Stimulated activated CD8-positive, alpha-beta memory T cell treated with anti-CD3 and anti-CD28 coated beads, Interleukin-4, amount 100 ng/mL, for 4 hours (primary cell): ENCODE data around the gene GFY.

Experiments used
- DNase-seq, 2 donors: peaks; one replicate each; pipeline ENCODE4 v3.0.0-alpha.2; 2020; ENCODE audit warnings: low read depth in 2 of 2, low spot score in 1 of 2

GFY gene

DNA sequence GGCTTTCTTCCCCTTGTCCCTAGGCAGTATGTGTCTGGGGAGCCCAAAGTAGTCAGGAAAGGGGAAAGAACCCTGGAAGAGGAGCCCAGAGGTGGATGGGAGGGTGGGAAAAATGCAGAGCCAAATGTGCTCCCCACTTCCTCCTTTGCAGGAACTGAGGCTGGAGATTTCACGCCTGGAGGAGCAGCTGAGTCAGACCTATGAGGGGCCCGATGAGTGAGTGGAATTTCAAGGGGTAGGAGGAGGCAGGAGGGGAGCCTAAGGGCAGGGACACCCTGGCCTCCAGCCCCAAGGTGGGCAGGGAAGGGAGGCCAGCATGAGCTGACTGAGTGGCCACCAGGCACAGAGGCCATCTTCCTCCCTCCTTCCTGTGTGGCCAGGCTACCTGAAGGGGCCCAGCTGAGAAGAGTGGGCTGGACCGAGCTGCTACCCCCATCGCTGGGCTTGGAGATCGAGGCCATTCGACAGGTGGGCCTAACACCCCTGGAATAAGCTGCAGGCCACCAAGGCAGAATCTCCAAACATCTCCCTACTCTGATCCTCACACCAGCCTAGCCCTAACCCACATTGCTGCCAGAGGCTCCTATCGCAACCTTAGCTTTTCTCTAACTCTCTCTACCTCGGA lies 16.3 kb upstream of the GFY start:
- no peak for DNase-seq

- DNase-seq: no peak
These were observed 15.7 kb upstream of the GFY start for GRCh38 chr19:49409441-49410029.

DNA sequence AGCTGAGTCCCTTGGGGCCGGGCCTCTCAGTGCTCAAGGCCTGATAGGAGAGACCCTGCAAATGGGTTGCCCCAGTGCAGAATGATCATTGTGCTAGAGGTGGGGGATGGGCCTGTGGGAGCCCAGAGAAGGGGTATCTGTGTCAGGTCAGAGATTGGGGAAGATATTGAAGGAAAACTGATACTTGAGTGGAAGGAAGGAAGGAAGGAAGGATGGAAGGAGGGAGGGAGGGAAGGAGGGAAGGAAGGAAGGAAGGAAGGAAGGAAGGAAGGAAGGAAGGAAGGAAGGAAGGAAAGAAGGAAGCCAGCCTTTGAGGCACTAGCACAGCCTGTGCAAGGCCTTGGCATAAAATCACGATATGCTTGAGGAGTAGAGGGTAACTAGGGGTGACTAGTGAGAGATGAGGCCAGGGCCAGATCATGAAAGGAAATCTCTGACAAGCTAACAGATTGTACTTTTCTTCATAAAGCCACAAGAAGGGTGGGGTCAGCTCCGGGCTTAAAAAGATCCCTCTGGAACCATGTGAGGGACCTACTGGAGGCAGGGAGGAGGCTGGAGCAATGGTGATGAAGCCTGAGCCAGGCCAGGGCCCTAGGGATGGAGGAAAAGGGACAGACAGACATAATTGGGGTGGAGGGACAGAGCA lies 13.4 kb upstream of the GFY start:
- no peak for DNase-seq

DNA sequence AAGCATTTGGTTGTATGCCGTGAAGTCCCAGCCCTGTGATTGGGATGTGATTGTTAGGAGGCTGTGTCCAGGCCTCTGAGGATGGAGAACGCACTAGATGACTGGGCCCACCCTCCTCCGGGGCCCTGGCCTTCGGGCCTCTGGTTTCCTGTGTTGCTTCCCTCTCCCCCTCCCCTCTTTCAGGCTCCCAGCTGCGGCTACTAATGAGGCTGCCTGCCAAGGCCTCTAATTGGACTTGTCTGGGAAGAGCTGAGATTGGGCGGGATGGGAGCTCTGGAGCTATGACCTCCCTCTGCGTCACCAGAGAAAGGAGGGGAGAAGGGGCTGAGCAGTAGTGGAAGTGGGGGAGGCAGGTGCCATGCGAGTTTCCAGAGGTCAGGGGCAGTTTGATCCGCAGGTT lies 11.8 kb upstream of the GFY start:
- no peak for DNase-seq

DNA sequence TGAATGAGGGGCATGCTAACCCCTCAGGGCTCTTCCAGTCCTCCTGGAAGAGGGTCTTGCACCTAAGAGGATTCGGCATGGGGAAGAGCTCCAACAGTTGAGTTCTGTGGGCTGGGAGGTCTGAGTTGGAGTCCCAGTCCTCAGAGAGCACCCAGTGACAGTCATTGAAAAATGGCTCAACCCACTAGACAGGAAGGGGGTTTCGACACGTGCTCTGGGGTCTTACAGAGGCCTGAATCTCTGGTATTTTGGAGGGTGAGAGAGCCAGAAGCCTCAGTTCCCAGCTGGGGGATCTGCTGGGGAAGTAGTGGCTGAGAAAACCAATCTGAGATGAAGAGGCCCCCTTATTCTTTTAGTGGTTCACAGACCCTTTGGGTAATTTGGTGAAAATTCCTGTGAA lies 10.9 kb upstream of the GFY start:
- no peak for DNase-seq

GRCh38 chr19:49415102-49415809 lies 9.9 kb upstream of the GFY start:
- no peak for DNase-seq

- no peak for DNase-seq
These were observed 9.4 kb upstream of the GFY start for GRCh38 chr19:49415810-49416200.

DNA sequence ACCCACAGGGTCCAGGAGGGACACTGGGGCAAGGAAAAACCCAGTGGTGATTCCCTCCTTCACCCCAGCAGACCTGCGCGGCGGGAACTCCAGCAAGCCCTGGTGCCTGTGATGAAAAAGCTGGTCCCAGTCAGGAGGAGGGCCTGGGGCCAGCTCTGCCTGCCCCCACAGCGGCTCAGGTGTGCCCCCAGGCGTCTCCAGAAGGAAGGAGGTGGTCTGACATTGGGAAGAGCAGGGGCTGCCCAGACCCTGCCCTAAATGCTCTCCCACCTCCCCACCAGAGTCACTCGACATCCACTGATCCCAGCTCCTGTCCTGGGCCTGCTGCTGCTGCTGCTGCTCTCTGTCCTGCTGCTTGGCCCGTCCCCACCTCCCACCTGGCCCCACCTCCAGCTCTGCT lies 8.1 kb upstream of the GFY start:
- DNase-seq: no peak

DNA sequence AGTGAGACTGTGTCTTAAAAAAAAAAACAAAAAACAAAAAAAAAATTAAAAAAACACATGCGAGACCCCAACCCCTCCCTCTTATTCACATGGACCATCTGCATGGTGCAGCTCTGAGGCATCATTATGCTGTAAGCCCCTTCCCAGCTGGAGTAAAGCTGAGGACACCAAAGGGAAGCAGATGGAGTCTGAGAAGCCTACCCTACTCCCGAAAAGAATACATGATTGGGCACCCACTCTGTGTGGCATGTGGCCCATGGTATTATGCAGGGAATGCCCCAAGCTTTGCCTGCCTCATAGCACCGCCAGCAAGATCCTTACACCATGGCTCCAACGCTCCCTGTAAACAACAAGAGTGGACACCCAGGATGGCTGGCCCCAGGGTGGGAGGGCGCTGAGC lies 6.7 kb upstream of the GFY start:
- DNase-seq: no peak

DNA sequence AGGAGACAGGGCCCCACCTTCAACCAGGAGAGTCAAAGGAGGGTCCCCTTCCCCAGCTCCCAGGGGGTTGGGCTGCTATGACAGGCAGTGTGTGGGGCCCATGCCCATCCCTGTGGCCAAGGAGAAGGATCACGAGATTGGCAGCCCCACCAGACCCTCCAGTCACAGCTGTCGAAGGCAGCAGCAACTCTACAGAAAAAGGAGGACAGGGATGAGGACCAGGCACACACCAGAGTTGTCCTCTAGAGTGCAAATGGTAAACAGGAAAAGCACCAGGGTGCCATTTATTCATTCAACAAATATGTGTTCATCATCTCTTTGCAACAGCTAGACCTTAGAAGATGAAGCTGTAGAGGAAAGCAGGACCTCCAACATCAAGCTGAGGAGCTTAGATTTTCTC lies 6.0 kb upstream of the GFY start:
- DNase-seq: no peak

GRCh38 chr19:49420227-49420626 lies 5.0 kb upstream of the GFY start:
- DNase-seq: no peak

DNA sequence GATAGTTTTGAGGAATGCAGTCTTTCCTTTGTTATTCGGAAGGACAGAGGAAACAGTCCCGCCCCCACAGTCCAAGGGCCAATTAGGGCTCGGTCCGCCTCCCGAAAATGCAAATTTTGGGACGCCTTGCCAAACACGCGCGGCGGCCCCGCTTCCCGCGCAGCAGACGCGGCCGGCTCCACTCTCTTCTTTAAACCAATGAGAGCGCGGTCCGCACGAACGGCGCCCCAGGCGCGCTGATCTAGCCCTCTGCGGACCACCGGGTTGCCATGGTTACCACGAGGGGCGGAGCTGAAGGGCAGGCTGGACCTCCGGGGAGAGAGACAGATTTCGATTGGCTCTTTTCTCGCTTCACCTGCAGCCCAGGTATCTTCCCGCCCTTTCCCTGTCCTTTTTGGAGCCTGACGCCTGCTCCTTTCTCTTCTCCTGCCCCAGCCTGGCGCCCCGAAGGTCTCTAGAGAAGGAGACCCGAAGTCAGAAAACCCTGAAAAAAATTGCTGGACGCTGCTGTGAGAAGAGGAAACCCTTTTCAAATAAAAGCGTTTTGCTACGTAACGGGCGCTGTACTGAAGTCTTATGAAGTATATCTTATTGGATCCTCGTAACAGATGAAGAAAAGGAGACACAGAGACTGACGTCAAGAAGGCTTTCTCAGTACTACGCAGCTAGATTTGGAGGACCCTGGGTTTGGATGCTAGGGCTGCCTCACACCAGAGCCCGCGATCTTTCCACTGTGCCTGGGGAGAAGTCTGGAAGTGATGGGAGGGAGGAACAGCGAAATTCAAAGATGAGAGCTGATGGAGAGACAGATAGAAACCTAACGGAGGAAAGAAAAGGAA lies 3.9 kb upstream of the GFY start:
- no peak for DNase-seq

DNA sequence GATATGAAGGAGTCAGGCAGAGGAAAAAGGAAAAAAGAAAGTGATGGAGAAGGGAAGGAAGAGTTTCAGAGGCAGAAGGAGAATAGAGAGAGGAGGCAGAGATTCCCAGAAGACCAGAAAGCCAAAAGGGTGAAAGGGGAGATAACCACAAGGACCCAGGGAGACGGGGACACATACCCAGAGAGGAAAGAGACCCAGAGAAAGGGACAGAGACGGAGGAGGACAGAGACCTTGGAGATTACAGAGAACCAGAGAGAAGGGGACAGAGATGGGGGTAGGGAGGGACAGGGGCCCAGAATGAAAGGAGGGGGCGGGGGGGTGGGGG lies 3.3 kb upstream of the GFY start:
- DNase-seq: no peak

GRCh38 chr19:49422407-49423070 lies 2.6 kb upstream of the GFY start:
- DNase-seq: no peak

- no peak for DNase-seq
These were observed 1.9 kb upstream of the GFY start, which contains the start of gene PTH2 for GRCh38 chr19:49423071-49423984. Gene PTH2, minus strand, starts transcription at chr19:49423441. Its CDS starts 102 bp downstream, at chr19:49423339.

- no peak for DNase-seq
These were observed 1.2 kb upstream of the GFY start for GRCh38 chr19:49423985-49424303.

- DNase-seq: no peak
These were observed 869 bp downstream of the GFY start for GRCh38 chr19:49425922-49426592.

DNA sequence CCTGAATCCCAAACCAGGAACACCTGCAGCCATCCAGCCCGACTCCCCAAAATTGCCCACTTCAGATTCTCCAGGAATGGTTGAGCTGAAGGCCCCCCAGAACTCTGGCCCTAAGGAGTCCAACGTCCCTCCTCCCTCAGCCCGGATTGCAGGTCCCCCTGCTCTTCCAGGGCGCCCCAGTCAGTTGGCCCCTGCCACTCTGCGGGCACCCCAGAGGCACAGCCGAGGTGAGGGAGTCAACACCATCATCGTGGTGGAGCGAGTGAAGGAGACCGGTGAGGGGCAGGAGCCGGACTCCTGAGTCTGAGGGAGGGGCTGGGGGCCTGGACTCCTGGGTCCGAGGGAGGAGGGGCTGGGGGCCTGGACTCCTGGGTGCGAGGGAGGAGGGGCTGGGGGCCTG lies 2.2 kb downstream of the GFY start:
- no peak for DNase-seq

DNA sequence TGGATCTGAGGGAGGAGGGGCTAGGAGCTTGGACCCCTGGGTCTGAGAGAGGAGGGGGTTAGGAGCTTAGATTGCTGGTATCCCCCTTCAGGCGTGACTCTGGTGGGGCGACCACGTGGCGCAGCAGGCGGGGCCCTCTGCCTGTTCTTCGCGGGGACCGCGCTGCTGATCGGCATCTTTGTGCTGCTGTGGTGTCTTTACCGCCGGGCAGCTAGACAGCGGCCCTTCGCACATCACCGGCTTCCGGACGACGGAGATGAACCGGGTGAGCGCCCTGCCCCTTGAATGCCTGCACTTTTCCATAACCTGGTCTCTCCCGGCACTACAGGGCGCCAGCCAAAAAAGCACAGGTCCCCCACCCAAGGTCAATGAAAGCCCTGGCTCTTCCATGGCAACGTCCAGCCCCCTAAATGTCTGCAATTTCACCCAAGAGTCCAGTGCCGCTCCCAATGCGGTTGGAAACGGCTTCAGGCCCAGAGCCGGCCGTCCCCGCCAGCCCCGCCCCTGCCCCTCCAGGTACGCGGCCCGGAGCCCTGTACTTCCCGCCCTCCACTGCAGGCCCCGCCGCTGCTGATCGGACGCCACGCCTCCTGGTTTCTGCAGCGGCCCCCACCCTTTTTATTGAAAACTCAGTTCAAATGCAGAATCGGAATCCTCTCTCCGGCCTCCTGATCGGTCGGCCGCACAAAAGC lies 2.8 kb downstream of the GFY start:
- no peak for DNase-seq
